Right atrium auricular region (tissue), 2 donors: ENCODE measurements around the gene MFSD12. TPM values are rescaled to one million over a fixed set of nuclear protein-coding genes. Genes with fewer than 3 reads are reported as not detected.
"Not testable (repeated sequence)": the region's sequence is repeated elsewhere in the genome, so short reads cannot be mapped to it uniquely, and the experiment has no call there.

Experiments used
- DNase-seq: peaks from one replicate; pipeline ENCODE4 v3.0.0-alpha.2; 2019; ENCODE audit warnings: low spot score
- H3K27ac ChIP-seq, 2 donors: fragments of 200-600 bp; sonication (generic); 1 replicate in 1 of 2; 2 replicates in 1 of 2; pipeline ENCODE4 v1.5.1; 2016 to 2019
- H3K27me3 ChIP-seq, 2 donors: fragments of 200-600 bp; sonication (generic); one replicate each; pipeline versions ENCODE4 v1.5.1 to v1.6.0; 2017 to 2019
- H3K36me3 ChIP-seq: fragments of 200-600 bp; sonication (generic); one replicate; pipeline ENCODE4 v1.5.1; 2016
- H3K4me1 ChIP-seq, 2 donors: fragments of 200-600 bp; sonication (generic); one replicate each; pipeline versions ENCODE4 v1.5.1 to v1.6.0; 2017 to 2019
- H3K4me3 ChIP-seq, 2 donors: fragments of 200-600 bp; sonication (generic); 1 replicate in 1 of 2; 2 replicates in 1 of 2; pipeline ENCODE4 v1.5.1; 2017 to 2019; ENCODE audit warnings: mild to moderate bottlenecking in 1 of 2, moderate library complexity in 1 of 2
- H3K9me3 ChIP-seq, 2 donors: fragments of 200-600 bp; sonication (generic); one replicate each; pipeline ENCODE4 v1.5.1; 2019
- total RNA-seq, 2 donors: library from RNA; depleted of rRNA; stranded (reverse); fragments of >200 nt; gene quantifications; one replicate each; pipeline ENCODE4 v1.1.0, GENCODE V29; 2016
- TF ChIP-seq, protein P1 (sequence below), 2 donors: fragments of 200-600 bp; sonication (generic); IDR thresholded peaks; one replicate each; pipeline ENCODE4 v1.5.1; 2019; ENCODE audit warnings: antibody characterized with exemption in 2 of 2

The MFSD12 gene
- total RNA-seq, 2 donors from 2014 or later: 15.8 to 35.4 TPM

DNA sequence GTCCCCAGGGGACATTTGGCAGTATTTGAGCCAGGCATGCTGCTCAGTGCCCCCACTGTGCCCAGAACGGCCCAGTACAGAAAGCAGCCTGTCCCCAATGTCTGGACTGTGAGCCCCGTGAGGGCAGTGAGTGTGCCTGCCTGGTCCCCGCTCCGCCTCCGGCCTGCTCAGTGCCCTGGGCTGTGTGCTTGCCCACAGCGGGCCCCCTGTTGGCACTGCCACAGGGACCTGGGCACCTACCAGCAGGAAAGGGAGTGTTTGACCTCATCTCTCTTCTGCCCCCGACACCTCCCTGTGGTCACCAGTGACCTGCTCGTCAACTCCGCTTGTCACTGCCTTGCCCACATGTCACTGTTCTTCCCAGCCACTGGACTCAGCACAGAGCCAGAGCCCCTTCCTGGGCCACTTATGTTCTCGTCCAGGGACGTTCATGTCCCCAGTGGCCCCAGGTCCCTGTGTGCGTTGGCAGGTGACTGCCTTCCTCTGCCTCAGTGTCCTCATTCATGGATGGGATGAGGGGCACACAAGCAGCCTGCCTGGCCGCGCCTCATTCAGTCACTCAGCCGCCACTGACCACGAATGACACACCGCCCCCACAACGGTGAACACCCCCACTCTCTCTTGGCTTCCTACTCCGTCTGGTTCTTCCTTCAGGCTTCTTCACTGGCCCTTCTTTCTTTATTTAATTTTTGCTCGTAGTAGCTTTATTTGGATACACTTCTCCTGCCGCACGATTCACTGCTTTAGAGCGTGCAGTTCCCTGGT, 48.4 kb downstream of the MFSD12 start:
- Histone ChIP-seq H3K27me3 (no peaks in the 10 kb centered on the region), H3K36me3 (no peaks in the 10 kb centered on the region), H3K4me1 (peaks cover 0 to 59% of the 10 kb centered on the region in 2 donors), H3K9me3 (no peaks in the 10 kb centered on the region), H3K27ac (no peak overlapping the region), H3K4me3 (no peak overlapping the region)
- TF ChIP-seq, protein P1, sequence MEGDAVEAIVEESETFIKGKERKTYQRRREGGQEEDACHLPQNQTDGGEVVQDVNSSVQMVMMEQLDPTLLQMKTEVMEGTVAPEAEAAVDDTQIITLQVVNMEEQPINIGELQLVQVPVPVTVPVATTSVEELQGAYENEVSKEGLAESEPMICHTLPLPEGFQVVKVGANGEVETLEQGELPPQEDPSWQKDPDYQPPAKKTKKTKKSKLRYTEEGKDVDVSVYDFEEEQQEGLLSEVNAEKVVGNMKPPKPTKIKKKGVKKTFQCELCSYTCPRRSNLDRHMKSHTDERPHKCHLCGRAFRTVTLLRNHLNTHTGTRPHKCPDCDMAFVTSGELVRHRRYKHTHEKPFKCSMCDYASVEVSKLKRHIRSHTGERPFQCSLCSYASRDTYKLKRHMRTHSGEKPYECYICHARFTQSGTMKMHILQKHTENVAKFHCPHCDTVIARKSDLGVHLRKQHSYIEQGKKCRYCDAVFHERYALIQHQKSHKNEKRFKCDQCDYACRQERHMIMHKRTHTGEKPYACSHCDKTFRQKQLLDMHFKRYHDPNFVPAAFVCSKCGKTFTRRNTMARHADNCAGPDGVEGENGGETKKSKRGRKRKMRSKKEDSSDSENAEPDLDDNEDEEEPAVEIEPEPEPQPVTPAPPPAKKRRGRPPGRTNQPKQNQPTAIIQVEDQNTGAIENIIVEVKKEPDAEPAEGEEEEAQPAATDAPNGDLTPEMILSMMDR (IDR thresholded peaks at IDR 0.05): no peak
- DNase-seq: no peak

DNA sequence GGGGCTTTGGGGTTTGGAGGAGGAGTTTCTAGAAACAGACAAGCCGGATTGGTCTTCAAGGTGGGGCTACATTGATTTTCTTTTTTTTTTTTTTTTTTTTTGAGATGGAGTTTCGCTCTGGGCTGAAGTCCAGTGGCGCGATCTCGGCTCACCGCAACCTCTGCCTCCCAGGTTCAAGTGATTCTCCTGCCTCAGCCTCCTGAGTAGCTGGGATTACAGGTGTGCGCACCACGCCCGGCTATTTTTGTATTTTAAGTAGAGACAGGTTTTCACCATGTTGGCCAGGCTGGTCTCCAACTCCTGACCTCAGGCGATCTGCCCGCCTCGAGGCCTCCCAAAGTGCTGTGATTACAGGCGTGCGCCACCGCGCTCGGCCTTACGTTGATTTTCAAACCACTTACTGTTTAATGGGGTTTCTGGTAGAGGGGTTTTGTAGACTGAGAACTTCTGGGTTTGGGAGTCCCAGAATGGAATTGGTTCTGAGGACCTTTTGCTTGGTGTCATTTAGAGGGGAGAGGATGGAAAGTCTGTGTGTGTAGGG, 49.2 kb downstream of the MFSD12 start:
- not testable (repeated sequence) for H3K27me3 ChIP-seq, H3K9me3 ChIP-seq
- peaks cover 0 to 55% of the 10 kb centered on the region in 2 donors for H3K4me1 ChIP-seq

DNA sequence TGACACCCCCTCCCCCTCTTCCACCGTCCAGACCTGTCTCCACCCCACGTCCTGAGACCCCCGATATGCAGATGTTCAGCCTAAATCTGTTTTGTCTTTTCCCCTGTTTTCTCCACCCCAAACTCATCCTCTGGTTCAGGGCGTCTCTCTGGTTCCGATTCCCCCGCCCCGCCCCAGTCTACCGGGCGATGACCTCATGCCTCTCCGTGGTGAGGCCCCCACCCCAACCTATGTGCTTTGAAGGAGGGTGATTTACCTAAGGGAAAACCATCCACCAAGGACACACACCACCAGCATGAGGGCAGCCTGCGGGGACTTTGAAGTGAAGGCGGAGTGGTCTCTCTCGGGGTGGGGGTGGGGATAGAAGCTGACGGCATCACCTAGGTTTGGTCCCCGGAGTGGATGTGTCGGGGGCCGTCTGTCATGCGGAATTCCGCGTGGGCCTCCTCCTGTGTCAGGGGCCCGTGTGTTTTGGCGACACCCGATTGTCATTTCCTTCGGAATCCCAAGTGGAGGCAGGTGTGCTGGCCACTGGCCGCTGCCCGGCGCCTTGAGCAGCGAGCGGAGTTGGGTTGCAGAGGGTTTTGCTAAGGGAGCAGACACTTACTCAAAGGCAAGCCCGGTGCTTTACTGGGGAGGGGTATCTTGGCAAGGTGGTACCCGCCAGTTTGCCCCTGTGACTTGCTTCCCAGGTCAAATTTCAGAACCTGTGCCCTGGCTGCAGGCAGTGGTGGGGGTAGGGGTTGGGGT, 49.8 kb downstream of the MFSD12 start:
- TF ChIP-seq, protein P1 (IDR thresholded peaks at IDR 0.05): no peak
- Histone ChIP-seq H3K4me1 (peaks cover 0 to 49% of the 10 kb centered on the region in 2 donors), H3K4me3 (peak overlapping the region; percentile 99), H3K9me3 (no peaks in the 10 kb centered on the region), H3K27ac (peak overlapping the region; percentile 79 to 89), H3K27me3 (no peaks in the 10 kb centered on the region), H3K36me3 (no peaks in the 10 kb centered on the region)
- DNase-seq: peak; percentile 61

More for the DNA sequence above, 49.2 kb downstream of the MFSD12 start:
- H3K27ac ChIP-seq, H3K36me3 ChIP-seq, DNase-seq, H3K4me3 ChIP-seq: not testable (repeated sequence)

DNA sequence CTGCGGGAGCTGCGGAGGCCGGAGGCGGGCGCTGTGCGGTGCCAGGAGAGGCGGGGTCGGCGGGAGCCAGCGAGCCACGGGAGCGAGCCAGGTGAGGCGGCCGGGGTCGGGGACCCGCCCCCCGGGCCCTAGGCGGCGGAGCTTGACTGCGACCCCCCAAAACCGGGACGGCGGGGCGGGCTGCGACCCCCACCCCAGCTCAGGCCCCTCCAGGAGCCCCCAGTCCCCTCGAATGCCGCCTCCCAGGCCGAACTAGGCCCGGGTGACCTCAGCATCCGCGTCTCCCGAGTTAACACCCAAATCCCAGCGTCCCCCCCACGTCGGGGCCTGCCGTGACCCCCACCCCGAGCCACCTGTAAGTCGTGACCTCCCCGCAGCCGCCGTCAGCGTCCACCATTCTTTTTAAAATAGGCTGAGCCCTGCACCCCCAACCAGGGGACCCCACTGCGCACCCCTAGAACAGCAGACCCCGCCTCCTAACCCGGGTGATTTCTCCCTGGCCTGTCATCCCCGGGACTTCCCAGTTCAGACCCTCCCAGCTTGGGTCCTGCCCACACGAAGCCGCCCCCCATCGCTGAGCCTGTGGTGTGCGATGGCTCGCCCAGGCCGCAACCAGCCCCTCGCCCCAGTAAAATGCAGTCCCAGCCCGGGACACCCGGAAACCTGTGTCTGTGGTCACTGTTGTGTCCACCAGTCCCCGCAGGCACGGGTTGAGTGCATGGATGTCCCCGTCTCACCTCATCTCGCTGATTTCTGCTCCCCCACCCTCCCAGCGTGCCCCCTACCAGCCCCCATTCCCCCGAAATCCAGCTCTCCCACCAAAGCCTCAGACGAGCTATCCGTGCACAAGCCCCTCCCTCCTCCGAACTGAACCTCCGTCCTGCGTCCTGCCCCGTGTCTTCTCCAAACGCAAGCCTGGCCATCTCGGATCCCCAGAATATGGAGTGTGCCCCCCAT, 50.7 kb downstream of the MFSD12 start:
- Histone ChIP-seq H3K4me3 (peak overlapping the region; percentile 99), H3K27ac (peak overlapping the region; percentile 79 to 89), H3K36me3 (no peaks in the 10 kb centered on the region), H3K9me3 (no peaks in the 10 kb centered on the region), H3K4me1 (peaks cover 0 to 40% of the 10 kb centered on the region in 2 donors), H3K27me3 (no peaks in the 10 kb centered on the region)
- TF ChIP-seq, protein P1 (IDR thresholded peaks at IDR 0.05): no peak
- no peak for DNase-seq

DNA sequence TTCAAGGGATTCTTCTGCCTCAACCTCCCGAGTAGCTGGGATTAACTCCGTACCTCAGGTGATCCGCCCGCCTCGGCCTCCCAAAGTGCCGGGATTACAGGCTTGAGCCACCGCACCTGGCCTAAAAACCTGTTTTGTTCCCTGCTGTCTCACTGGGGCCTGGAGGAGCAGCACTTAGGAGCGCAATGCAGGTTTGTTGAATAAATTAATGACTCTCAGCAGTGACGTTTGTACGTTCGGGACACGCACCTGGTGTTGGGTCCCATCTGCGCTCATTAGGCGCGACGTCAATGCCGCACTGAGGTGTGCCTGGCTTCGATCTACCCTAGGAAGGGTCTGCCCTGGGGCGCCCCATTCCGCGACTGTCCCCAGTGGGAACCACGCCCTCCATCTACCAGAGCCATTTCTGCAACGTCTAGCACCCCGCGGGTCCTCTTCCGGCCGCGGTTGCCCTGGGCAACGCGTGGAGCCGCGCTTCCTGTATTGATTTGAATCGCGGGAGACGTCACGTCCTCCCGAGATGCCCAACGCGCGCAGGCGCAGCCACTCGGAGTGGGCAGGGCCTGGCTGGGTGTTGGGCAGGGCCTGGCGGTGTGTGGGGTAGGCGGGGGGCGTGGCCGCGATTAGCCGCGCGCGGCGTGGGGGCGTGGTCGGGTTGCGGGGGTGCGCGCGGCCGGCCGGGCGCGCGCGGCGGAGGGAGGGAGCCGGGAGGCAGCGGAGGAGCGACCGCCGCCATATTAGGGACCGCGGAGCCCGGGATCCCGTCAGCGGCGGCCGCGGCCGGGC, 51.6 kb downstream of the MFSD12 start, which contains the start of gene FZR1:
FZR1 (plus strand) TSS at position 714 of the 786 bp plus-strand sequence. CDS start 16,679 bp downstream, outside the sequence.
- peaks cover 0 to 36% of the 10 kb centered on the region in 2 donors for H3K4me1 ChIP-seq
- H3K27ac ChIP-seq: peak within 1 kb of the TSS; percentile 79 to 89
- no peaks in the 10 kb centered on the region for H3K9me3 ChIP-seq
- H3K36me3 ChIP-seq: no peaks in the 10 kb centered on the region
- H3K4me3 ChIP-seq: peak within 1 kb of the TSS; percentile 99
- H3K27me3 ChIP-seq: no peaks in the 10 kb centered on the region
- TF ChIP-seq, protein P1 (IDR thresholded peaks at IDR 0.05): no peak
- peak; percentile 99 for DNase-seq
